NCI-H2171 treated with DMSO at 0.1 percent for 48 hours (cell line): ENCODE results near the gene NMNAT2.

Experiments used
- DNase-seq: peaks from one replicate; lab custom pipeline; 2025; lab: John Stamatoyannopoulos, UW

The NMNAT2 gene

GRCh38 chr1:183310753-183311479 is 107.3 kb downstream of the NMNAT2 start:
- peak; percentile 46 for DNase-seq

DNA sequence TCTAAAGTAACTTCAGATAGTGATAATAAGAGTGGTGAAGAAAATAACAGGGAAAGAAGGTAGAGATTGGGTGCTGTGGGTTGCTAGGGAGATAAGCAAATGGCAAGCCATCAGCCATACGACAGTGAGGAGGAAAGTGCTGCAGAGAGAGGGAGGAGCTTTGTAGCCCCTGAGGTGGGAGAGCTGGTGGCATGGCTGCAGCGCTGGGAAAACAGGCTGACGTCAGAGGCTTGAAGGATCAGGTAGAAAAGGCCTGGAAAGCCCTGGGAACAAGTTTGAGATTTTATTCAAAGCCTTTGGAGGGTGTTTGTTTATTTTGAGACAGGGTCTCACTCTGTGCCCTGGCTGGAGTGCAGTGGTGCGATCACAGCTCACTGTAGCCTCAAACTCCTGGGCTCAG is 109.5 kb downstream of the NMNAT2 start:
- no peak for DNase-seq

DNA sequence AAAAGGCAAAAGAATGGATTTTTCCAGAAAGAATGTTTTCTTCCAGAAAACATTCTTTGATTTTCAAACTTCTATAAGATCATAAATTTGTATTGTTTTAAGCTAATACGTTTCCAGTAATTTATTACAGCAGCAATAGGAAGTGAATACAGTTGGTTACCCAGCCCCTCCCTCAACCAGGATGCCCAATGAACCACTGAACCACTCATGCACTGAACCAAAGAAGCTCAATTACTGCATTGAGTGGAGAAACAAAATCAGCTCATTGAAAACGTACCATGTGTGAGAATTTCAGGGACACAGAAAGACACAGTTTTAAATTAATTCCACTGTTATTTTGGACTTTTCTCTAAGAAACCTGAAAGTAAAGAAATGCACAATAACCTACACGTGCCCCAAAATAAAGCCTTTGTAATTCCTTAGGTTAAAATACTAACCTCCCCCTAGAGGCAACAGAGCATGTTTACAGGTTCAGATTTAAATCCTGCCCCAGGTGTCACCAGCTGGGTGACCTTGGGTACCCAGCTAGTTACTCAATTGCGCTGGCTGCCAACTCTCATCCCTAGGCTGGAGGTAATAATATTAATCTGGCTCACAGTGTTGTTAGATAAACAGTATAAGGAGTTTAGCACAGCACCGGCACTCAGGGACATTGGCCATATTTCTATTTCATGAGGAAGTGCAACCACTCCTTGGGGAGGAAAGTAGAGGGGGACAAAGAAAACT is 111.7 kb downstream of the NMNAT2 start:
- DNase-seq: peak; percentile 19

DNA sequence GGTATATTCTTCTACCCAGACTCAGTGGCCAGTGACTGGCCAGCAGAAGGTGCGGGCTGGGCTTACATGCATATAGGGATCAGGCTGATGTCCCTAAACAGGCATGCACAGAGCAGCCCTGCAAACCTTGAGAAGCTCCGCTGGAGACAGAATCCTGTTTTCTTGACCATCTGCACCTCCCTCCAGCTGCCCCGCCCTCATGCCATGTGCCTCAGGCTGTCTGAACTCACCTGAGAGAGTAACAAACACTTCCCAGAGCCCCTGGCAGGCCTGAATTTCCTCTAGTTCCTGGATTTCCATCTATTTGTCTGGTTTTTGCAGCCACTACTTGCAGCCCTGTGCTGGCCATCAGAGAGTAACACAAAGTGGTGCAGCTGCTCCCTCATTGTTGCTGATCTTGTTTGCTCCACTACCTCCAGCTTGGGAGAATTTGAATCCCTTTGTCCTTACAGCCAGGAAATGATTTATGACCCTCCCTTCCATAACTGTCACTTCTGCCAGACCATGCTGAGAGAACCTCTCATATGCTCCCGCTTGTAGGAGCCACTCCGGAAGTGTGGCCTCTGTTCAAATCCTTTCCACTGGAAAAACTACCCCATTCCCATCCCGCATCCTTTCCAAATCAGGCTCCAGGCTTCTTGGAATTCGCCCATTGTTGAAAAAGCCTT is 113.6 kb downstream of the NMNAT2 start:
- DNase-seq: peak; percentile 90

DNA sequence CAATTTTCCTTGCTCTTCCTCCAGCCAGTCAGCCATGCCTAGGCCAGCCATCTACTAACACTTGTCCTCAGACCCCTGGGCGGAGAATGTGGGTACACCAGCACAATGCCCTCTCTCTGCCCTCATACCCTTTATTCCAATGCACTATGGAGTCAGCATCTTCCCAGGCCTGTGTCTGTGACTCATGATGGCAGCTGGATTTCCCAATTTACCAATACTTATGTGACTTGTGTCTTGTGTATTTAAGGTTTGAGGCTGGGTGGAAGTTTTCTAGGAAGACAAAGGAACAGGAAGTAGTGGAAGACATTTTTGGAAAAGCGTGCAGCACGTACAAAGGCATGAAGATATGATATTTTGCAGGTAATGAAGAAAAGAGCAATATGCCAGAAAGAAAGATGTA is 114.3 kb downstream of the NMNAT2 start:
- no peak for DNase-seq

GRCh38 chr1:183303323-183303645 is 114.9 kb downstream of the NMNAT2 start:
- DNase-seq: no peak

DNA sequence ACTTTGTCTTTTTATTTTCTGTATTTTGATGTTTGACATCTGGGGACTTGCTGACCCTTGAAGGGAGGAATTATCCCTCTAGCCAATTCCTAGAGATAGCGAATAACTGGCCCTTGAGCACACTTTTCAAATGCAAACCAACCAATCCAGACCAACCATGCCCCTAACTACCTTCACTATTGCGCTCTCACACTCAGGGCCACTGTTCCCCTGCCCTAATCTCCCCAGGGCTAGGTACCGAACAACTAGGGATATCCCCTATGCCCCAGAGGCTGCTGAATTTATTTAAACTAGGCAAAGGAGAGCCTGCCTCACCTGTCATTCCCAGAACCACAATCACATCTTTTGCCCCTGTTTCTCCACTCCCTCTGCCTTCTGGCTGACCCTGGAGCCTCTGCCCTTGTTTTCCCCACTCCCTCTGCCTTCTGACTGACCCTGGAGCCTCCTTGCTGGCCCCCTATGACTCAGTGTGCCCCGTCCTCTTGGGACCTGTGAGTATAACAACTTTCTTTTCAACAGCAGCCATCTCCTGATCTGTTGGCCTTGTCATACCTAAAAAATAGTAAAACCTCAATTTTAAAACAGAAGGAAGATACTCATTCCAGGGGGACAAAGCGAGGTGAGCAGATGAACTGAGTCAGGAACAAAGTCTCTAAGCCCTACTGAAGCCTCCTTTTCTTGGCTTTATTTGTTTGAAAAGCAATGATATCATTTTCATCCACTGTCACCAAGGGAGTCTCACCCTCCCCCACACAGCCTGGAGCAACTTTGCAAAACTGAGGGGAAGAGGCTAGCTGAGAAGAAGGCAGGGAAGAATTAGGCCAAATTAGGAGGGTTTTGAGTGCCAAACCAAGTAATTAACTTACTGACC is 115.5 kb downstream of the NMNAT2 start:
- no peak for DNase-seq

GRCh38 chr1:183301239-183301638 is 116.9 kb downstream of the NMNAT2 start:
- DNase-seq: no peak

DNA sequence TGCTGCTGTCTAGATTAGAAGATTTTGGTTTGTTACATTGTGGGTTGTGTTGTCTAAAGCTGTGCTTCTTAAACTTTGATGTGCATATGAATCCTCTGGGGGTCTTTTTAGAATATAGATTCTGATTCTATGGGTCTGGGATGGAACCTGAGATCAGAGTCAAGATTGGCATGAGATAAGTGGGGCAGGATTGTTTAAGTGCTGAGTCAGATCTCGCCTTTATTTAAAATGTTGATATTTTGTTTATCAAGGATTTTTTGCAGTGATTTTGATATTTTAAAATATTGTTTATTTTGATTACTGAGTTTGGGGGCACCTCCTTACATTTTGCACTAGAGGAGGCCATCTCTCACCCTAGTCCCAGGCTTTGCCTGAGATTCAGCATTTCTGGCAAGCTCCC is 117.4 kb downstream of the NMNAT2 start:
- no peak for DNase-seq

- no peak for DNase-seq
Observed at GRCh38 chr1:183300395-183300794, 117.8 kb downstream of the NMNAT2 start.

- no peak for DNase-seq
Observed at GRCh38 chr1:183296782-183297181, 121.4 kb downstream of the NMNAT2 start.

DNA sequence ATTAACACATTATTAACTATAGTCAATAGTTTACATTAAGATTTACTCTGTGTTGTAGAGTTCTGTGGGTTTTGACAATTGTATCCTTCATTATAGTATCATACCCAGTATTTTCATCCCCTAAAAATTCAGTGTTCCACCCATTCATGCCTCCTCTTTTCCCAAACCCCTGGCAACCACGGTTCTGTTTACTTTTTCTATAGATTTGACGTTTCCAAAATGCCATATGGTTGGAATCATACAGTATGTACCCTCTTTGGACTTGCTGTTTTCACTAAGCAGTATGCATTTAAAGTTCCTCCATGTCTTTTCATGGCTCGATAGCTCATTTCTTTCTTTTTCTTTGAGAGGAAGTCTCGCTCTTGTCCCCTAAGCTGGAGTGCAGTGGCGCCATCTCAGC is 122.7 kb downstream of the NMNAT2 start:
- DNase-seq: no peak

DNA sequence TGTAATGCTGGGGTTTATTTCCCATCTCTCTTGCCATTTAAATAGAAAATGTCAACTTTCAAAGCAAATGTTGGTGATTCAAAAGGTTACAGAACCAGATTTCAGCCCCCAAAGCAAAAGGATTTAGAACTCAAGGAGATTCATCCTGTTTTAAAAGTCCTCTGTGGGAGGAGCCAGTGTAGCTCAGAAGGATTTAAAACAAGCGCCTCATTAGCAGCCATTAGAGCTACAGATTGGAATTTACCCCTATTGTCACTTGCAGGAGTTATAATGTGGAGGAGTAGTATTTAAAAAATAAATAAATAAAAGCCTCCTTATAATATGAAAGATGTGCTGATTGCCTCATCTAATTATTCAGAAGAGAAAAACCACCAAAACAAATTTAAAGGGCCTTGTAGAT is 124.3 kb downstream of the NMNAT2 start:
- DNase-seq: no peak

DNA sequence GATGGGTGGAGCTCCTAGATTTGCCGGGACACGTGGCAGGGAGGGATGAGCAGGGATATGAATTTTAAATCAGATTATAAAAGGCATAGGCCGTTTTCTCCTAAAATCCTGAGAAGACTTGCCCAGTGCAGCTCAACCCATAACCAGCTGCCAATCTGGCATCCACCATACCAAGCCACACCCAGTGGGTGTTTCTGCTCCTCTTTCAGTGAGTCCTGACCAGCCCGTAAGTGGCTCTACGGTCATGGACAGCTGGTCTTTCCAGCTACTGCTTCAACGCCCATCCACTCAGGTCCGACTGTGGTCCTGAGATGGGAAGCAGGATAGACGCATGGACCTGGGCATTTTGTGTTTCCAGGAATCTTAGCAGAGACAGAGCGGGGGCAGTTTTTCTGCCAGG is 124.9 kb downstream of the NMNAT2 start:
- DNase-seq: no peak

GRCh38 chr1:183291802-183292514 is 126.2 kb downstream of the NMNAT2 start:
- no peak for DNase-seq

DNA sequence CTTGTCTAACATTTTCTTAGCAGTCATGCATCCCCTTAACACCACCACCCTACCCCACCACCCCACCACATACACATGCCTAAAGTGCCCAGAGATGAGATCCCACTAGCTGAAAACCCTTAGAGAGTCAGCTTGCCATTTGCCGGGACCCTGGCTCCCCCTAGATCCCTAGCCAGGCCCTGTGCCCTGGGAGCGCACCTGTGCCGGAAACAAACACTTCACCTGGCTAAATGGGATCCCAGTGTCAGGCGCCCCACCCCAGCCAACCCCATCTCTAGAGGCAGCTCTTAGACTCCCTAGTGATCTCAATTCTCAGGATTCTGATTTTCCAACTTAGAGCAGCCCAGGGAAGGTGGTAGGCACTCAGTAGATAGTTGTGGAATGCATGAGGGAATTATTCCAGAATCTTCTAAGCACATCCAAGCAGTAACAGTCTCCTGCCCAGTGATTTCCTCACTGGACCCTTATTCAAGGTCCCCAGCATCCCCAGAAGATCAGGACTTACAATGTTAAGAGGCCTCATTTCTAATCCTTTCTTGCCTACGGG is 126.9 kb downstream of the NMNAT2 start:
- no peak for DNase-seq

GRCh38 chr1:183290628-183291027 is 127.6 kb downstream of the NMNAT2 start:
- no peak for DNase-seq

GRCh38 chr1:183289051-183289496 is 129.1 kb downstream of the NMNAT2 start:
- DNase-seq: no peak

DNA sequence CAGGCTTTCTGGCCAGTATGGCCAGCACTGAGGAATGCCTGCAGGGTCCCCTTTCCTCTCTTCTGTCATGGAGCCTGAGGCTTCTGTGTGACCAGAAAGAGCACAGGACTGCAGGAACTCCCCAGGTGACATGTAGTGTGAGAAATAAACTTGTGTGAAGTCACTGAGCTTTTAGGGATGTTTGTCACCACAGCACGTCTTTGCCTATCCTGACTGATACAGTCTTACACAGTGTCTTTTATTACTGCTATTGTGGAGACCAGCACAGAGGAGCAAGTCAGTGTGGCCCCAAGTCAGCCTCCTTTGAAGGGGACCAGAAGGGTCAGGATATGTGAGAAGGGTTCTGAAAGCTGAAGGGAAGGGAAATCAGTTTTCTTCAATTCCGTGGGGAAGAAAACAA is 129.6 kb downstream of the NMNAT2 start:
- DNase-seq: no peak

DNA sequence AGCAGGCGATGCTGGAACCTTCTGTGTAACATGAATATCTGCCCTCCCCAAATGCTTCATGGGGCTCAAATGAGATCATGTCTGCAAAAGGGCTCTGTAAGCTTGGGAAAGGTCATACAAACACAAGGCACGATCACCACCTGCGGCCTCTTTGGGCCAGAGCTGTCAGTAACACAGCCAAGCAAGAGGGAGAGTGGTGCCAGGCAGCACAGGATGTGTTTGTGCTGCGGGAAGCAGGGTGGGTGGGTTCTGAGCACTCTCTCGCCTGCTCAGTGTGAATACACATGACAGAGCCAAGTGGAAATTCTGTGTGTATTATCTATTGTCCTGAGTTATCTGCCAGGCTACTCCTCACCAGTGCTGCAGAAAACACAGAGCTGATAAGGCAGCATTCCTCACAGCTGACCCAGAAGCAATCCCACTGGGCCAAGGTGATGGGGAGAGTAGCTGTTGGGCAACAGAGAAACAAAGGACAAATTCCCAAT is 130.9 kb downstream of the NMNAT2 start:
- no peak for DNase-seq

GRCh38 chr1:183285746-183286145 is 132.4 kb downstream of the NMNAT2 start:
- DNase-seq: no peak
